B cell (primary cell): Measurements from ENCODE around the gene RTL1. TPM values are rescaled to one million over a fixed set of nuclear protein-coding genes. Genes with fewer than 3 reads are reported as not detected.

Experiments
- ATAC-seq: fragments of 200-7000 bp; cut with Tn5 transposase; one replicate; pipeline ENCODE4 v1.10.0; 2021; ENCODE audit warnings: low read depth, mild to moderate bottlenecking, moderate number of reproducible peaks, moderate library complexity
- CTCF ChIA-PET: fragments of 350-600 bp; sonication (Branson Sonifier 250); formaldehyde crosslinking; loops from one replicate; lab custom pipeline; 2021; ENCODE audit warnings: antibody characterized with exemption, inconsistent platforms; lab: Charles Lee
- POLR2A ChIA-PET: fragments of 350-600 bp; sonication (Branson Sonifier 250); formaldehyde crosslinking; loops from one replicate; lab custom pipeline; 2021; ENCODE audit warnings: antibody characterized with exemption; lab: Charles Lee
- DNase-seq: peaks from one replicate; pipeline ENCODE4 v3.0.0; 2013
- H2AFZ ChIP-seq: 2 replicates; pipeline ENCODE4 v1.6.1; 2012; ENCODE audit warnings: mild to moderate bottlenecking, low read depth, low read length; ENCODE audit not compliant: insufficient read depth, poor library complexity, severe bottlenecking
- H3K27ac ChIP-seq, 2 donors: 1 replicate in 1 of 2; 2 replicates in 1 of 2; pipeline ENCODE4 v1.5.1; 2012 to 2013; ENCODE audit warnings: low read length in 2 of 2, mild to moderate bottlenecking in 2 of 2, moderate library complexity in 1 of 2
- H3K27me3 ChIP-seq, 4 experiments: fragments of 200-600 bp in 1 of 4; sonication (generic) in 1 of 4; replicated peaks in 1 of 4; 1 replicate in 2 of 4; 2 replicates in 2 of 4; pipeline versions ENCODE4 v1.6.1 to v1.7.0; 2013 to 2016; ENCODE audit warnings: low read length in 3 of 4, mild to moderate bottlenecking in 2 of 4, mixed read lengths in 1 of 4, moderate library complexity in 1 of 4; ENCODE audit not compliant: insufficient read depth in 4 of 4, control insufficient read depth in 3 of 4; ENCODE audit errors: control extremely low read depth in 1 of 4
- H3K36me3 ChIP-seq, 2 experiments: replicated peaks in 1 of 2; 1 replicate in 1 of 2; 2 replicates in 1 of 2; pipeline versions ENCODE4 v1.6.1 to v1.7.1; 2013; ENCODE audit warnings: low read length in 1 of 2; ENCODE audit not compliant: insufficient read depth in 2 of 2, control insufficient read depth in 1 of 2; ENCODE audit errors: control extremely low read depth in 1 of 2, extremely low read depth in 1 of 2
- H3K4me1 ChIP-seq, 2 donors: fragments of 200-600 bp in 1 of 2; sonication (generic) in 1 of 2; 1 replicate in 1 of 2; 2 replicates in 1 of 2; pipeline versions ENCODE4 v1.5.1 to v1.6.1; 2013 to 2017; ENCODE audit warnings: low read length in 2 of 2; ENCODE audit not compliant: control insufficient read depth in 2 of 2, insufficient read depth in 2 of 2
- H3K4me2 ChIP-seq: replicated peaks from 2 replicates; pipeline ENCODE3; 2012; ENCODE audit warnings: mild to moderate bottlenecking, low read depth, low read length; ENCODE audit not compliant: poor library complexity, severe bottlenecking
- H3K4me3 ChIP-seq, 5 experiments: fragments of 200-600 bp in 1 of 5; sonication (generic) in 1 of 5; 1 replicate in 3 of 5; 2 replicates in 2 of 5; pipeline versions ENCODE4 v1.5.1 to v1.7.0; 2011 to 2016; ENCODE audit warnings: low read length in 4 of 5, mild to moderate bottlenecking in 4 of 5, low read depth in 2 of 5, control low read depth in 1 of 5, moderate library complexity in 1 of 5; ENCODE audit not compliant: insufficient read depth in 1 of 5; ENCODE audit errors: control extremely low read depth in 1 of 5, extremely low read depth in 1 of 5
- H3K79me2 ChIP-seq: fragments of 200-600 bp; sonication (generic); one replicate; pipeline ENCODE4 v1.6.0; 2016; ENCODE audit warnings: low read length; ENCODE audit not compliant: control insufficient read depth, insufficient read depth
- H3K9ac ChIP-seq: fragments of 200-600 bp; sonication (generic); 2 replicates; pipeline ENCODE4 v1.6.1; 2017; ENCODE audit warnings: mild to moderate bottlenecking, low read length, moderate library complexity
- H3K9me3 ChIP-seq, 3 donors: one replicate each; pipeline versions ENCODE4 v1.6.1 to v1.7.1; 2013; ENCODE audit warnings: low read length in 2 of 3; ENCODE audit not compliant: control insufficient read depth in 2 of 3, insufficient read depth in 1 of 3; ENCODE audit errors: control extremely low read depth in 1 of 3
- H4K20me1 ChIP-seq: 2 replicates; pipeline ENCODE4 v1.6.0; 2012; ENCODE audit warnings: mild to moderate bottlenecking, low read length; ENCODE audit not compliant: insufficient read depth, control insufficient read depth, poor library complexity, severe bottlenecking
- H3K27ac Mint-ChIP-seq: one replicate; pipeline ENCODE4 v1.8.0; 2021; ENCODE audit warnings: mixed read lengths
- H3K27me3 Mint-ChIP-seq: one replicate; pipeline ENCODE4 v1.8.0; 2021; ENCODE audit warnings: mixed read lengths
- H3K4me1 Mint-ChIP-seq: one replicate; pipeline ENCODE4 v1.8.0; 2021; ENCODE audit warnings: mixed read lengths
- H3K4me3 Mint-ChIP-seq: one replicate; pipeline ENCODE4 v1.8.0; 2021; ENCODE audit warnings: mixed read lengths
- H3K9me3 Mint-ChIP-seq: one replicate; pipeline ENCODE4 v1.8.0; 2022; ENCODE audit warnings: mixed read lengths; ENCODE audit not compliant: insufficient read depth
- EZH2 ChIP-seq: IDR thresholded peaks from 2 replicates; pipeline ENCODE4 v1.6.1; 2012; ENCODE audit warnings: borderline replicate concordance, low read depth, mild to moderate bottlenecking, moderate library complexity, low read length; ENCODE audit not compliant: insufficient read depth, poor library complexity, severe bottlenecking
- WGBS: methylation state at CpG from one replicate; pipeline ENCODE4 v1.1.5; 2013; ENCODE audit warnings: missing lambda C conversion rate; ENCODE audit not compliant: insufficient coverage; 5-methylcytosine and 5-hydroxymethylcytosine counted together
- intact Hi-C: fragments of 100-400 bp; cut with micrococcal nuclease; formaldehyde crosslinking; loops from one replicate; pipeline ENCODE4 v1.10.0; 2022
- polyA plus RNA-seq: library from polyadenylated mRNA; depleted of rRNA; stranded (reverse); fragments of >200 nt; gene quantifications from 2 replicates; pipeline ENCODE4 v1.2.3, GENCODE V29; 2012
- total RNA-seq, 2 donors: library from RNA; stranded (reverse); fragments of 120-200 nt in 1 of 2; gene quantifications; 1 replicate in 1 of 2; 2 replicates in 1 of 2; pipeline versions ENCODE4 v1.2.3 to v1.2.4, GENCODE V29; 2013 to 2022
- TF ChIP-seq, protein P1 (sequence below): fragments of 200-600 bp; IDR thresholded peaks from one replicate; pipeline ENCODE4 v1.8.0; 2022; ENCODE audit warnings: antibody characterized with exemption, mild to moderate bottlenecking

RTL1 gene
- total and polyA plus RNA-seq, 2 donors (not counting 1 experiment from before 2014, with no cell fraction given): not detected

DNA sequence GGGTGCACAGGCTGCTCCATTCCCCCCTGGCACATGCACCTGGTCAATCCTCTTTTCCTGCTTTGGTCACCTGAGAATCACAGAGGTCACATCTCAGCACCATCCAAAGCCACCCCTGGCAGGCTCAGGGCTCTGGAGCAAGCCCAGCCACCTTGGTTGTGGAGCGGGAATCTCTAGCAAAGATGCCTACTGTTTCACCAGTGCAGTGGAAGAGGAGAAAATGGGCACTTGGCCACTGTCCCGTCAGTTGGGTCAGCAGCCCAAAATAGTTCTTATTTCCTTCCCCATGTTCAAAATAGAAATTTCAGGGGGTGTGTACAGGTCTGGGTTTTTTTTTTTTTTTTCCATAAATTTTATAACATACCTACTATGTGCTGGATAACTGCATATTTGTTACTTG, 18.3 kb downstream of the RTL1 start:
- no peak overlapping the region for H3K4me3 ChIP-seq
- H4K20me1 ChIP-seq: no peaks in the 10 kb centered on the region
- ChIA-PET CTCF (no interaction called here), POLR2A (no interaction called here)
- H3K27ac Mint-ChIP-seq: no peak overlapping the region
- H3K36me3 ChIP-seq: no peaks in the 10 kb centered on the region
- no peak overlapping the region for H3K4me3 Mint-ChIP-seq
- no peak overlapping the region for H3K4me2 ChIP-seq
- H3K27me3 Mint-ChIP-seq: no peaks in the 10 kb centered on the region
- H3K27me3 ChIP-seq: no peaks in the 10 kb centered on the region
- H3K9ac ChIP-seq: no peak overlapping the region
- peaks cover 0 to 39% (median 0%) of the 10 kb centered on the region in 3 donors for H3K9me3 ChIP-seq
- TF ChIP-seq, protein P1, sequence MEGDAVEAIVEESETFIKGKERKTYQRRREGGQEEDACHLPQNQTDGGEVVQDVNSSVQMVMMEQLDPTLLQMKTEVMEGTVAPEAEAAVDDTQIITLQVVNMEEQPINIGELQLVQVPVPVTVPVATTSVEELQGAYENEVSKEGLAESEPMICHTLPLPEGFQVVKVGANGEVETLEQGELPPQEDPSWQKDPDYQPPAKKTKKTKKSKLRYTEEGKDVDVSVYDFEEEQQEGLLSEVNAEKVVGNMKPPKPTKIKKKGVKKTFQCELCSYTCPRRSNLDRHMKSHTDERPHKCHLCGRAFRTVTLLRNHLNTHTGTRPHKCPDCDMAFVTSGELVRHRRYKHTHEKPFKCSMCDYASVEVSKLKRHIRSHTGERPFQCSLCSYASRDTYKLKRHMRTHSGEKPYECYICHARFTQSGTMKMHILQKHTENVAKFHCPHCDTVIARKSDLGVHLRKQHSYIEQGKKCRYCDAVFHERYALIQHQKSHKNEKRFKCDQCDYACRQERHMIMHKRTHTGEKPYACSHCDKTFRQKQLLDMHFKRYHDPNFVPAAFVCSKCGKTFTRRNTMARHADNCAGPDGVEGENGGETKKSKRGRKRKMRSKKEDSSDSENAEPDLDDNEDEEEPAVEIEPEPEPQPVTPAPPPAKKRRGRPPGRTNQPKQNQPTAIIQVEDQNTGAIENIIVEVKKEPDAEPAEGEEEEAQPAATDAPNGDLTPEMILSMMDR: no peak
- TF ChIP-seq EZH2: no peak
- 100% methylated on average over 1 of the region's 2 CpGs for WGBS
- no peak overlapping the region for H2AFZ ChIP-seq
- DNase-seq (no peak), ATAC-seq (no peak)
- no peak overlapping the region for H3K27ac ChIP-seq
- peaks cover 4% of the 10 kb centered on the region for H3K9me3 Mint-ChIP-seq
- H3K4me1 Mint-ChIP-seq: no peaks in the 10 kb centered on the region
- H3K79me2 ChIP-seq: no peaks in the 10 kb centered on the region
- intact Hi-C loops: no loop called here
- no peaks in the 10 kb centered on the region for H3K4me1 ChIP-seq

DNA sequence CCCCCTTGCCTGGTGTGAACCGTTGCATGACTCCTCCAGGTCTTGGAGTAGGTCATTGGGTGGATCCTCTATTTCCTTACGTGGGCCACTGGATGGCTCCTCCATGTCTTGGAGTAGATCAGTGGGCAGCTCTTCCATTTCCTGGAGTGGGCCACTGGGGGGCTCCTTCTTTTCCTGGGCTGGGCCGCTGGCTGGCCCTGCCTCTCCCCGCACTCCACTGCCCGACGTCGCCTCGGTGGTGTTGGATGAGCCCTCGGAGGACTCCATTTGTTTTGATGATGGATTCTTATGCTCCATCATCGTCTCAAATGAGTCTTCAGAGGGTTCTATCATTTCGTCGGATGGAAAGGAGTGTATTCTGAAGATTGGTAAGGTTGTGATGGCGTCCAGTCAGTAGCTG, 19.1 kb downstream of the RTL1 start:
- no peak overlapping the region for H2AFZ ChIP-seq
- Mint-ChIP-seq H3K27me3 (no peaks in the 10 kb centered on the region), H3K4me3 (no peak overlapping the region), H3K4me1 (no peaks in the 10 kb centered on the region), H3K27ac (no peak overlapping the region), H3K9me3 (peaks cover 4% of the 10 kb centered on the region)
- peaks cover 0 to 40% (median 0%) of the 10 kb centered on the region in 3 donors for H3K9me3 ChIP-seq
- no peak overlapping the region for H3K4me2 ChIP-seq
- H3K79me2 ChIP-seq: no peaks in the 10 kb centered on the region
- DNase-seq (no peak), ATAC-seq (no peak)
- H3K4me3 ChIP-seq: no peak overlapping the region
- ChIA-PET POLR2A (no interaction called here), CTCF (no interaction called here)
- H3K27me3 ChIP-seq: no peaks in the 10 kb centered on the region
- H3K36me3 ChIP-seq: no peaks in the 10 kb centered on the region
- H3K4me1 ChIP-seq: no peaks in the 10 kb centered on the region
- H3K9ac ChIP-seq: no peak overlapping the region
- intact Hi-C loops: no loop called here
- 94% methylated on average over 13 of the region's 13 CpGs for WGBS
- no peaks in the 10 kb centered on the region for H4K20me1 ChIP-seq
- H3K27ac ChIP-seq: no peak overlapping the region
- no peak for TF ChIP-seq EZH2
- TF ChIP-seq, protein P1: no peak
